Anterior cingulate cortex (tissue), 58 donors: Measurements from ENCODE around the gene PDZD8.

Source experiments
- DNase-seq, 58 donors: peaks; one replicate each; lab custom pipeline; 2025; lab: John Stamatoyannopoulos, UW

PDZD8 gene

DNA sequence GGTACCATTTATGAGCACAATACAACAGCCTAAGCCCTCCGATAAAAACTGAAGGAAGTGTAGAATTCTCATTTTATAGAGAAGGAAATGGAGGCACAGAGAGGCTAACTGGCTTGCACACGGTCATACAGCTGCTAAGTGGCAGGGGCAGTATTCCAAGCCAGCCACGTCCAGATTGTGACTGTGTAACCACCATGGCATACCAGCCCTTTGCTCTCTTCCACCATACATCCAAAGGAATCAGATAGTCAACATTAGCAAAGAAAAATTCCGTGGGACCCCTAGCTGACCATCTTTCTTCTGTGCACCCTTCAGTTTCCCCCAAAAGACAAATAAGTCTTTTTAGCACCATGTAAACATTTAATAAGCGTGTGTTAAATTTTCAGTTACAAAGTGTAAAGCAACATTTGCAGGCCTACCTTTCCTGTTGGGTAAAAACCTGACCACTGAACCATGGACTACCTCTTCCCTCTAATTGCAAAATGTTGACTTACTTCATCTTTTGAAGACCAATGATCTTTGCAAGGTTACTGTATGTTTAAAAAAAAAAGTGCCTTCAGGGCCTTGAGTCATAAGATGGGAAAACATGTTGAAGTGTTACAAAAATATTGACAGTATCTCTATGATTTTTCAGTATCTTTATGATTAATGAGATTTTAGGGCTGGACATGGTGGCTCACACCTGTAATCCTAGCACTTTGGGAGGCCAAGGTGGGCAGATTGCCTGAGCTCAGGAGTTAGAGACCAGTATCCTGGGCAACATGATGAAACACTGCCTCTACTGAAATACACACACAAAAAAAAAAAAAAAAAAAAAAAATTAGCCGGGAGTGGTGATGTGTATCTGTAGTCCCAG, 24.3 kb upstream of the PDZD8 start:
- no peak for DNase-seq

DNA sequence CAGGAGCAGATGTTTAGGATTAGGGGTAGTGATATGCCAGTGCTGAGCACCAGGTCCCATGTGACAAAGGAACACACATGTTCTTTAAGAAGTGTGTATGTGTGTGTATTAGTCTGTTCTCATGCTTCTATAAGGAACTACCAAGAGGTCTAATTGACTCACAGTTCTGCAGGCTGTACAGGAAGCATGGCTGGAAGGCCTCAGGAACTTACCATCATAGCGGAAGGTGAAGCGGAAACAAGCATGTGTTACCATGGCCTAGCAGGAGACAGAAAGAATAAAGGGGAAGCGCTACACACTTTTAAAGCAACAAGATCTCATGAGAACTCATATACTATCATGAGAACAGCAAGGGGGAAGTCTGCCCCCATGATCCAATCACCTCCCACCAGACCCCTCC, 22.8 kb upstream of the PDZD8 start:
- no peak for DNase-seq

DNA sequence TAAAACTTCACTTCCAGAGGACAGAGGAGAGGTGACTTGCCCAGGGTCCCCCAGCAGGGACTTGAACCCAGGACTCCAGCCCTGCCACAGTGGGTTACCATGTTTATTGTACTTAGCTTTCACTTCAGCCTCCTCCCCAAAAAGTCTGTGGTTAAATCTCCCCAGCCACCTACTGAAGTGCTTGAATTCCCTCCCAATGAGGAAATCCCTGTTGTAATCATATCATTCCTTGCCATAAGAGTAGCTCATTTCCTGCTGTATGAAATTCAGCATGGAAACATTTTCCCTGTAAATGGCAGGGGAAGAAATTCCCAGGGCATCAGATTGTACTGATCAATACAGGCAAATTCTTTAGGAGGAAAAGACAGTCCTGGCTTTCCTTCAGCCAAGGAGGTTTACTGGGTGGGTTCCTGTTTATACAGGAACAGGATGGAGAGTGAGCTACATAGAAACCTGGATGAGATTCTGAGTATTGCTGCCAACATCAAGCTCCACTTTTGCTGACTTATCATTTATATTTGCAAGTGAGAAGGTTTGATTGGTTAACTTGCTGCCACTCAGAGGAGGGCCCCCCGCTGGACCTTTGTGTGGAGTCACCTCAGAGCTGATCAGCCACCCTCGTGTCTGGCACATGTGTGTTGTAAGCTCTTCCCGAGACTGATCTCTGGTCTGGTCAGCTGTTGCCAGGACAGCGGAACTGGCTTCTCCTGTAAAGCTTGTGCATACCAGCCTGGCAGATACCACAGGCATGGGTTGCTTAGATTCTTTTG, 16.4 kb upstream of the PDZD8 start:
- DNase-seq, result peak in 1 of 58 donors; percentile 5

DNA sequence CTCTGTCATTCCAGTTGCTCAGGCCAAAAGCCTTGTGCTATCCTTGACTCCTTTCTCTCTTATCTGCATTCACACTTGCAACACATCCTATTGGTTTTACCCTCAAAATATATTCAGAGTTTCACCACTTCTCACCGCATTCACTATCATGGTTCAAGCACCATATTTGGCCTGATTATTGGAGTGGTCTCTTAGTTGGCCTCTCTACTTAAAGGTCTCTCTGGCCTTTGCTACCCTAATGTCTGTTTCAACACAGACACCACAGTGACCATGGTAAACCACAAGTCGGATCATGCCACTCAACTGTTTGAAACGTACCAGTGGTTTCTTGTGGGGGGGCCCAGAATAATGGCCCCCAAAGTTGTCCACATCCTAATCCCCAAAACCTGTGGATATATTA, 15.2 kb upstream of the PDZD8 start:
- DNase-seq, result no peak

DNA sequence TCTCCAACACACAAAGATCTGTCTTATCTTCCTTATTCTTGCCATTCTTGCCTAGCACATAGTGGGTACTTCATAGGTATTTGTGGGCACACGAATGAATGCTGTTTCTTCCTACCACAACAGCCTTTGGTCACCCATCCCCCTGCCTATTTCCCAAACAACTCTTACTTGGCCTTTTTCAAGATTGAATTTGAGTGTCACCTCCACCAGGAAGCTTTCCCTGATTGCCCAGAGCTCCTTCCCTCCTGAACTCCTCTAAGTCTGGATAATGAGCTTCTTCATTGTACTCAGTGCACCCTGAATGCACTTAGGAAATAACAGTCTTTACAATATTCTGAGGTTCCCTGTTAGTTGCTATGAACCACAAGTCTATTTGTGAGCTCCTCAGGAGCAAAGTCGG, 11.6 kb upstream of the PDZD8 start:
- DNase-seq, result no peak

DNA sequence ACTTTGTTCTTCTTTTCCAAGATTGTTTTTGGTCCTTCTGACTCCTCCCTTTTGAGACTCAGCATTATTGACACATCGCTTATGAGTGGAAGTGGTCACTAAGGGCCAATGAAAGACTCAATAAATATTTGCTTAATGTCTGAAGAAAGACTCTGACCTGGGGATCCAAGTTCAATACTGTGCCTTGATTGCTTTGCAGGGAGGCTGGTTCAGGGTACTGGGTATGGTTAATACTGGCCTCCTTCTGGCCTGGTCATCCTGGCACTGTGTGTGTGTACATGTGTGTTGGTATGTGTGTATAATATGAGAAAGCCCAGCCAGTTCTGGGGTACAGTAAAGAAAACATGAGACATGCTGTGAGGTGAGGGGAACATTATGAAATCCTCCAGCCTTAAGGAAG, 7.6 kb upstream of the PDZD8 start:
- DNase-seq, result no peak

DNA sequence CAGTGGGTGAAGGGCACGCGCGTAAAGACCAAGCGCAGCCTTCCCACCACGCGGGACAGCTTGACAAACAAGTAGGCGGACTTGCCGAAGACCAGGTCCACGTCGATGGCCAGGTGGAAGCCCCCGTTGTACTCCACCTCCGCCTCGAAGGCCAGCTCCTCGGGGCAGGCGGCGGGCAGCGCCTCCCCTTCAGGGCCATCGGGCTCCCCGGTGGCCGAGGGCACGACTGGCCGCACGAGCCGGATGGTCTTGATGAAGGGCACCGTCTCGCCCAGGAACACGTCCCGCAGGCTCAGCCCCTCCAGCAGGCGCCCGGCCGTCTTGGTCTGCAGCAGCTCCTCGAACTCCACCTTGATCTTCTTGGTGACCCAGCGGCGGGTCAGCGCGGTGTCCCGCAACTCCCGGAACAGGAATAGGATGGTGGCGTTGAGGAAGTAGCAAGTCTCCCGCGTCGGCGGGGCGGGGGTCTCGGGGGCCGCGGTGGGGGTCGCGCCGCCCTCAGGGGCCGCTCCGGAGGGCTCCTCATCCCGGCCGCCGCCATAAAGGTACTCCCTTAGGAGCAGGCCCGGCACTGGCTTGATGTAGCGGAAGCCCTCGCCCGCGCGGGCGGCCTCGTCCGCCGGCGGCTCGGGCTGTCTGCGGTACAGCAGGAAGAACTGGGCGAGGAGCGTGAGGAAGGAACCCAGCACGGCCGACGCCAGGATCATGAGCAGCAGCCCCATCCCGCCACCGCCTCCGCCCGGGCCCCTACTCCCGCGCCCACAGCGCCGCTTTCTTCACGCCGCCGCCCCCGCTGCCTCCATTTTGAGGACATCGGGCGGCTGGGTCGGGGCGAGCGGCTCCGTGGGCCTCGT, 507 bp downstream of the PDZD8 start:
- peak in 34 of 58 donors; percentile 14 to 79 (median 53) for DNase-seq

DNA sequence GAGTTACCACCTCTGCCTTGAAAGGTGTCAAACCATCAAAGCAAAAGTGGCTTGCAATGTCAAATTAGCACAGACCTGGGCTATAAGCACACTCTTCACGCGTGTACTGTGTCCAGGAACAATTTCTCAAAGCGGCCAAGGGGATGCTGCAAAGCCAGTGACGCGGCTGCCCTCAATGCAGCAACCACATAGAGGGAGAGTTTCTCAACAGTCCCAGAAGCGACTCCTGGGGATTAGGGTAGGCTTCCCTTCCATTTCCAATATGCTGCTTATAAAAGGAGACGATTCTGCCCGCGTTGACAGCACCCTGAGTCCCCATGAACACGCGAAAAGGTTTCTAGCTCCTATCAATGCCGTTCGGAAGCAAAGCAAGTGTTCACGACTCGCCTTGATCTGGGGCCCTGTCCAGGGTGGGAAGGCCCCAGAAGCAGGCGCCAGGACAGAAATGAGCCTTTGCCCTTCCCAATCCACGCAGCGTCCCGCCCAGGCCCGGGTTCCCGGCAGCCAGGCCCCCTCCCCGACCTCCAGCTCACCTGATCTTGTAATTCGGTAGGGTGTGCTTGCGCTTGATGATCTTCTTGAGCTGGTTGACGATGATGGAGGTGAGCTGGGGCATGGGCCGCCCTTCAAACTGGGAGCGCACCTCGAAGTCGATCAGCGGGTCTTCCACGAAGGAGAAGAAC, 1.3 kb downstream of the PDZD8 start:
- peak in 28 of 58 donors; percentile 1 to 46 (median 16) for DNase-seq

DNA sequence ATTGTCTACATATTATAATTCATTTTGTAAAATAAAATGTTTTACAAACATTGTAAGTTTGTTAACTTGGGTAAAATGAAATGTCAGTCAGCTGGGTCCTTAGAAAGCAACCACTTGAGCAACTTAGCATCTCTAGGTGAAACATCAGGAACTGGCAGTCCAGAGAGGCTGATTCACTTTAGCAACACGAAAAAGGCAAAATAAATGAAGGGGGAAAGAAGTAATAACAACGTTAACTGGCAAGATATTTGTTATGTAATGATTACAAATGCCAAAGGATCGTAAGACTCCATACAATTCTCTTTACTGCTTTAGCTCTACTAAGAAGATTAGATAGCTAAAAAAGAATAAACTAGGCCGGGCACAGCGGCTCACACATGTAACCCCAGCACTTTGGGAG, 5.0 kb downstream of the PDZD8 start:
- DNase-seq, result no peak

DNA sequence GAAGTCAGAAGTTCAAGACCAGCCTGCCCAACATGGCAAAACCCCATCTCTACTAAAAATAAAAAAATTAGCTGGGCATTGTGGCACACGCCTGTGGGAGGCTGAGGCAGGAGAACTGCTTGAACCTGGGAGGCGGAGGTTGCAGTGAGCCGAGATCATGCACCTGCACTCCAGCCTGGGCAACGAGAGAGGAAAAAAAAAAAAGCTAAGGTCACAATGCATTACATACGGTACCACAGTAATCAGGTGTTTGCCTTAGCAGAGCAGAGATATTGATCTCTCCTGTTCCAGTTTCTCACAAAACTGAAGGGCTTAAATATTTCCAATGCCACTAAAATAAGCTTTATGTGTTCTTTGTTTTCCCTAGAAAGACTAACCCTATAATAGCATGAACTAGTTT, 7.5 kb downstream of the PDZD8 start:
- DNase-seq, result no peak

DNA sequence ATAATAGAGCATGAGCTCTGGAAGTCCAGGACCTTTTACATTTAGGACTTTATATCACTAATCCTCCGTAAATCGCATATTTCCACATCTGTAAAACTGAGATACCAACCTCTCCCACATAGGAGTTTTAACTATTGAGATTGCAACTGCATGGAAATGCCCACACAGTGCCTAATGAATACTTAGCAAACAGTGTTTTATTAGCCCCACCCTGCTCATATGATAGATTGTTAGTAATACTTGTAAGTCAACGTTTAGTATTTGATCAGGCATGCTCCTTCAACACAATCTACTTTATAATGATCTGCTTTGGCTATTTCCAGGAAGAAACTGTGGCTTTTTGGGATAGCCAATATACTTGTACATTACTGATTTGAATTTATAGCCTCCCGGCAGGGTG, 8.5 kb downstream of the PDZD8 start:
- no peak for DNase-seq

DNA sequence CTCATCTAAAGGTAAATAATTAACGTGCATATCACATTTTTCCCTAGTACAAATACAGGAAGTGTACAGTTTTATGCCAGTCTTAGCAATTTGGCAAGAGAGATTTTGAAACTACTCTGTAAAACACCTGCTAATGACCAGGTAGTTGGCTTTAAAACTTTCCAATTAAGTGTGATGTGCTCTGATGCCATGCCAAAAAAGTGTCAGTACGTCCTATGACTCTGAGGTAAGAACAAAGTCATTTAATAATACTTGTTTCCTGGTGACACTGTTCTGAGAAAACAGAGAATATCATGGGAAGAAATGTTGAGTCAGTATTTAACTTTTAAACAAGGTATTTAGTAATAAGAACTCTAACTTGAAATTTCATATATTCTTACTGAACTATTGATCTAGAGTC, 9.6 kb downstream of the PDZD8 start:
- no peak for DNase-seq

DNA sequence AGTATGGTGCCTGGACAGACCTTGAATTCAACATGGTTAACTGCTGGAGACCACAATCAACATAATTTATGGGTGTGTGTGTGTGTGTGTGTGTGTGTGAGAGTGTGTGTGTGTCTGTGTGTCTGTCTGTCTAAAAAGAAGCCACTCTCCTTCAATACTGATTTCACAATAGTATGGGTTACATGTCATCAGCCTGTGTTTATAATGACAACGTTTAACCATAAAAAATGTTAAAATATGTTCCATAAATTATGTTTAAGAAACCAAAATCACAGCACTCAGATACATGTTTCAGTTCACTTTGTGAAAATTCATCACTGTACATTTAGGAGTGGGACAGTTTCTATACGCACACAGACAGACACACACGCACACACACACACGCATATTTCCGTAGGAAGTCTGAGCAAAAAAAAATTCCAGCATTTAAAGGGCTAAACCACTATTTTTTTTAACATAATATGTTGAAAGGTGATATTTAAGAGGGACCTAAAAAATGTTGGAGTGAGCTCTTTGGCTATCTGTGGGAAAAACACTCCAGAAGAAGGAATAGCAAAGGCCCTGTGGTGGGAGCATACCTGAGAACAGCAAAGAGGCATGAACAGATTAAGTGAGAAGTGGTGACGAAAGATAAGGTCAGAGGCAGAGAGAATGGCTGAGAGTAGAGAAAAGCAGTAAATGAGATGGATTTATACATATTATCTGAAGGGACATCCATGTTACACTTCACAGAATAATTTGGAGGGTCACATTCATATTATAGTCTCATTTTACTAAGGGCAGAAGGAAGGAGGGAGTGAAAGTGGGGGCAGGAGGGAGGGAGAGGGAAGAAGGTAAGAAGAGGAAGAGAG, 10.9 kb downstream of the PDZD8 start:
- DNase-seq, result no peak

DNA sequence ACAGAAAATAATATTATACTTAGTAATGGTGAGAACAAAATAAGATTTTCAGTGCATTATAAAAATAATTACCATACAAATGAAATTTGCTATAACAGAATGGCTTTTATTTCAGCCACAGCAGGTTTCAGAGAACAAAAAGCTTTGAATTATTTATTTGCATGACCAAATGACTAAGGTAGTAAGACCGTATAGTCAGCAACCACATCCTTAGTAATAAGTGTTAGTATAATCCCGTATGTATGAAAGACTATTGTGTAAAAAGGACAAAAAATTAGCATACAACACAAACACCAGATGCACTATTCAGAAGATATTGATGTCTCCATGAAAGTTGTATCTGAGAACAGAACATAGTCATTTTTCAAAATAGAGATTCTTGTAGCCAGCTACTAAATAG, 12.2 kb downstream of the PDZD8 start:
- DNase-seq, result no peak

DNA sequence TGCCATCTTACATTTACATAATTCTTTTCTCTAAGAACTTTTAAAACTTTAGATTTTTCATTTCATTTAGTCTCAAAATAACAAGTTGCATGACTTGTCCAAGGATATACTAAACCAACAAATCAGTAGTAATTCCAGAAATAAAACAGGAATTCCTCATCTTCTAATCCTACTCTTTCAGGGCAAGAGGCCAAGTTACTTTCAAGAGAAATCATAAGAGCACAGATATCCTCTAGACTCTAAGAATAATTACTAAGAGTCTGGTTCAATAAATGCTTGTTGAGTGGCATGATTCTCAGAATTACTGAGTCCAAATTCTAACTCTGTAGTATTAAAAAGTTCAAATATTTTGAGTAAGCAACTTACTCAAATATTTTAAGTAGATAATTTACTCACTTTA, 12.9 kb downstream of the PDZD8 start:
- no peak for DNase-seq

DNA sequence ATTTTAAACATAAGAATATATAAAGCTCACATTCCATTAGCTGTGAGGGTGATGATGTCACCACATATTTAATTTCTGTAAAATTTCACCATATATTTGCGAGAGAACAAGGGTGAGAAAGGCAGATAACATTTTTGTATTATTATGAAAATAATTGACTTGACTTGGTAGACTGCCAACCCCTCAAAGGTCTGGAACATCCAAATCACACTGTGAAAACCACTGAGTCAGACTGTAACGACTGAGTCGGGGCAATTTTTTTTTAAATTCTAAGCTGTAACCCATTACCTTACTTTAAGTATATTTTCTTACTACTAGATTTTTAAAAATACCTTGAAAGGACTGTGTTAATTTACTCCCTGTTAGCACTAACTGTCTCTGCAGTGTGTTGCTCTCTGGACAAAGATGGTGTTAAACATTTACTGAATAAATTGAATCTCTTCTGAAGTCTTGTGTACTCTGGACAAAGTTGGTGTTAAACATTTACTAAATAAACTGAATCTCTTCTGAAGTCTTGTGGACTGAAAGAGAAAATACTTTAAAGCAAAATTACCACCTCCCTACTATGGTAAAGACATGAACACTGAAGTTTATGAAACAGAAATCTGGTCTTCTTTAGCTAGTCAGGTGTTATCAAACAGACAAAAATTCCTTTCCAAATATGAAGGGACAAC, 14.1 kb downstream of the PDZD8 start:
- DNase-seq, result no peak

DNA sequence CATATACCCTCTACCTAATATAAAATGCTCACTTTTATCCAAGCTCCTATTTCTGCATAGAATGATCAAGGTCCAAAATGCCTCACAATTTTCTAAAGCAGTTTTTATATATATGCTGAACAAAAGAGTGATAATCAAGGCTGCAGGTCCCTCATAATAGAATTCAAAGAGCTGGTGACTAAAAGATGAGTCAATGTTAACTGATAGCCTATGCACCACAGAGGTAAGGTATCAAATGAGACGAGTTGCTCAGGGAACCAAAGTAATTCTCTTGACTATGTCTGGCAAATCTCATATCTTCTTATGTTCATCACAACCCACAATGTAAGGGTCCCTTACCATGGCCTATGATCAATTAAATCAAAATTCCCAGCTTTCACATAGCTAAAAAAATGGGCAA, 15.2 kb downstream of the PDZD8 start:
- no peak for DNase-seq

DNA sequence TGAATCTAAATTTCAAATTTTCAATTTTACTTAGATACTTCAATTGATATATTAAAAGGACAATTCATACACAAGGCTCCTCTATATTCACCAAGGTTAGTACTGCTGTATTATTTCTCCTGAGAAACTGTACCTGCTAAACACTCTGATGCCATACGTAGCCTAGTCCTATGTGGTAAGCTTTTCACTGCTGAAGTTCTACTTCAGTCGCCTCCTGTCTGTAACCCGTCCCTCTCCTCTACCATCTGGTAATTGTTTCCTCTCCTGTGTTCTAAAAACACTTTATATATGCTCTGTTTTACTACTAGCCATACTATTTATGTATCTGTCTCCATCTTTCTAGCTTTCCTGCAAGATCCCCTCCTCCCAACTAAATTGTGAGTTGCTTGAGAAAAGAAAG, 20.2 kb downstream of the PDZD8 start:
- DNase-seq, result no peak

DNA sequence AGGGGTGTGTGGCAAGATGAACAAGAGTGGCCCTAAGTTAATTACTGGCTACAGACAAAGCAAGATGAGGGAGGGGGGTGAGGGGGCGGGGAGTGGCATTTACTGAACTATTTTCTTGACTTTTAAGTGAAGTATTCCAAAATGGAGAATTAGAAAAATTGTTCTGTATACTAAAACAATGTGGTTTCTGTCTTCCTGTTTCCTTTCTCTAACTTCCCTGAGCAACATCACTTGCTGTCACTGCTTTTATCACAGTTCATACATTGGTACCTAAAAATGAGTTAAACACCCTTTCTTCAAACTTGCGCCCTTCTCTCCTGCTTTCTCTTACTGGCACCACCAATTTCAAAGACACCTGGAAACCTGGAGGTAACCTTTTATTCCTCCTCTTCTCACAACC, 21.6 kb downstream of the PDZD8 start:
- no peak for DNase-seq
